GM10847 (cell line): ENCODE data around the gene ZNF638.

Experiments
- POLR2A ChIP-seq: IDR thresholded peaks from 2 replicates; pipeline ENCODE4 v1.6.1; 2011; ENCODE audit not compliant: insufficient read length; ENCODE audit errors: extremely low read depth

ZNF638 gene

DNA sequence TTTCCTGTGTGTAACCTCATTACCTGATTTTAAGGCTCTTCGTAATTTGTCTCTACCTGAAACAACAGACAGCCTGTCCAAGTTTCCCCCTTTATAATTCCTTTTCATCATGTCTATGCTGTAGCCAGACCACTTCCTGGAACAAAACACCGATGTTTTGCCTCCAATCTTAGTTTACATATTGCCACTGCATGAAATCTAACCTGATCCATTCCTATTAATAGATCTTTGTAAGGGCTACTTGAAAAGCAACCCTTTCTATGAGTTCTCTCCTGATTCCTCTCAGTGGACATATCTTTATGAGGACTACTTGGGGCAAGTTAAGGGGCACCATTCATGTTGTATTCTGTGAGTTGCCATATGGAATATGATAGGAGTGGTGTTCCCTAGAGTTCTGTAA is 30.9 kb downstream of the ZNF638 start:
- TF ChIP-seq POLR2A = no peak

DNA sequence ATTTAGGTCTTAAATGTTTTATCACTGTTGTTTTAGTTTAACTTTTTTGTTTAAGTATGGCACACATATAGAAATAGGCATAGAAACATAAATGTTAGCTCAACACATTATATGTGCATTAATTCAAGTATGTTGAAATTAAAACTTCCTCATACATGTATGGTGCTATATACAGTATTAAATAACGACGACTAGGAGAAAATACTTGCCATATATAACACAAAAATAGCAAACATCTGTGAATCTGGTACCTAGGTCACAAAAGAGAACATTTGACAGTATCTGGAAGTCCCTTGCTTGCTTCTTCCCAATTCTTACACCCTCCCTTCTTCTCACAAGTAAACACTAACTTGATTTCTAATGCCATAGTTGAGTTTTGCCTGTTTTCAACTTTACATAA is 38.4 kb downstream of the ZNF638 start:
- no peak for TF ChIP-seq POLR2A

DNA sequence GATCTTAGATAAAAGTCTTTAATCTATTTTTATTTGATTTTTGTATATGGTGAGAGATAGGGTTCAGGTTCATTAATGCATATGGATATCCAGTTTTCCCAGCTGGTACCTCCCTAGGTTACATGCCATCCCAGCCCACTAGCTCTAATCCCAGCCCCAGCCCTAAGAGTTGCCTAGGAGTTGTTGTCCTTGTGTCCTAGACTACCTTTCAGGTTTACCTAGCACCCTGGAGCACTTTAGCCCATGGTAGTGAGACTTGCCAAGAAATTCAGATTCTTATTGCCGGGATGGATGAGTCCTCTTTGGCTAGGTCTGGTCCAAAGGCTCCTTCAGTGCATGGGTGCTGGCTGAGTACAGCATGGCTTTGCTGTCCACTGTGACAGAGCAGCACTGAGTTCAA is 40.5 kb downstream of the ZNF638 start:
- no peak for TF ChIP-seq POLR2A

DNA sequence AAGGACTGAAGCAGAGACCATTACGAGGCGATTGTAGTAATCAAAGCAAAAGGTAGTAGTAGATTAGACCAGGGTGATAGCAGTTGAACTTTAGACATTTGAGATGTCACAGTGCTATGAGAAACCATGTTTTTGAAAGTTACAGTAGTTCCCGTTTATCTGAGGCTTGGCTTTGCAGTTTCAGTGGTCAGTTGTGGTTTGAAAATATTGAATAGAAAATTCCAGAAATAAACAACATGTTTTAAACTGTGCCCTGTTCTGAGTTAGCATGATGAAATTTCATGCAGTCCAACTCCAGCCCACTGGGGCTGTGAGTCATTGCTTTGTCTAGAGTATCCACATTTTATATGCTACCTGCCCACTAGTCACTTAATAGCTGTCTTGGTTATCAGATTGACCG is 47.5 kb downstream of the ZNF638 start:
- no peak for TF ChIP-seq POLR2A

DNA sequence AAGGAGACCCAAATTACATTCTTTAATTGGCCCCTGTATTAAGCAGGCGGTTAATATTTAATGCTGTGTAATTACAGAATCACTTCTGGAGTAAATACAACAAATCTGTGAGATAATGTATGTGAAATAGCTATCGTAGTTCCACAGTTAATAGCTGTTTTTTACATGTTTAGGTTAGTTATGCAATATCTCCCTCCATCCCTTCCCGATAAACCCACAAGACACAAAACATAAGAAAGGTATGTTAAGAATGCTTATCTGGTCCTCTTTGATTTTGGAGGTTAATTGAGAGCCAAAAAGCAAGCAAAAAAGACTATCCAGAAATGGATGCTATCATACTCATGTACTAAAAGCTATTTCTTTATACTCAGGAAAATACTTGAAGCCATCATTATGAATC is 49.1 kb downstream of the ZNF638 start:
- TF ChIP-seq POLR2A = no peak

DNA sequence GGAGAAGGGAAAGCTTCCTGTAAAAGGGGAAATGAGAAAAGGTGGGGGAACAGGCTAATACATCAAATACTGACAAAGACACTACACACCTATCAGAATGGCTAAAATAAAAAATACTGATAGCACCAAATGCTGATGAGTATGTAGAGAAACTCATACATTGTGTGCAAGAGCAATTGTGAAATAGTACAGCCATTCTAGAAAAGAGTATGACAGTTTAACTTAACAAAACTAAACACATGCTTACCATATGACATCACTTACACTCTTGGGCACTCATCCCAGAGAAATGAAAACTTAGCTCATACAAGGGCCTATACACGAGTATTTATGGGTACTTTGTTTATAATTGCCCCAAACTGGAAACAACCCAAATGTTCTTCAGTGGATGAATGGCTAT is 53.4 kb downstream of the ZNF638 start:
- no peak for TF ChIP-seq POLR2A

DNA sequence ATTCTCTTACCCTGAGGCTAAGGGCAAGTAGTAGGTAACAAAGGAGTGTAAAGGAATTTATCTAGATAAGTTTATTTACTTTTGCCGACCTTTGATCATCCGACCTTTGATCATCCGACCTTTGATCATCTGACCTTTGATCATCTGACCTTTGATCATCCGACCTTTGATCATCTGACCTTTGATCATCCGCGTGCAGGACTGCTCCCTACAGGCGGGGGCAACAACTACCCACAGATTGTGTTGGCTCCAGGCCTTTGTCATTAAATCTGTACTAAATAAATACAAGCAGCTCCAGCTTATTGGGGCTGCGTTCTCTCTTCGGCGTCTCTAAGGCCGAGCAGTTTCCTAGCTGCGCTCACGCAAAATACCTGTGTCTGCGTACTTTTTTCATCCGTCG is 56.6 kb downstream of the ZNF638 start:
- no peak for TF ChIP-seq POLR2A

DNA sequence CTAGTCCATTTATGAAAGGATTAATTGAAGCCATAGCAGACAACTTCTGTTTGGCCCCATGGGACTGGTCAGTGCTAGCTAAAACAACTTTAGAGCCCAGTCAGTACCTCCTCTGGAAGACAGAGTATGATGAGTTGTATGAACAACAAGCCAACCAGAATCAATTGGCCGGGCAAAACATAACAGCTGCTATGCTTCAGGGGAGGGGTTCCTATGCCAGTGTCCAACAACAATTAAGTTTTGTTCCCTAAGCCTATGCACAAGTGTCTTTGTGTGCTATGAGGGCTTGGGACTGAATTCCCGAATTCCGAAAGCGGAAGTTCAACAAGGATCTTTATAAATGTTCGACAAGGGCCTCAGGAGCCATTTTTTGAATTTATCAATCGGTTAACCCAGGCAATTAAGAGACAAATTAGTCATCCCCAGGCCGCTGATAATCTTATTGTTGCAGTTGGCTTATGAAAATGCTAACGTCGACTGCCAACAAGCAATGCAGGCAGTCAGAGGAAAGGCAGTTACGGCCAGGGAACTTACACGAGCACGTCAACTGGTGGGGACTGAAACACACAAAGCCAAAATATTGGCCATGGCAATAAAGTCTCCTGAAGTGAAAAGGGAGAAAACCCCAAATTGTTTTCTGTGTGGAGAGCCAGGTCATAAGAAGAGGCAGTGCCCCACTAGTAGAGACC is 57.9 kb downstream of the ZNF638 start:
- no peak for TF ChIP-seq POLR2A

DNA sequence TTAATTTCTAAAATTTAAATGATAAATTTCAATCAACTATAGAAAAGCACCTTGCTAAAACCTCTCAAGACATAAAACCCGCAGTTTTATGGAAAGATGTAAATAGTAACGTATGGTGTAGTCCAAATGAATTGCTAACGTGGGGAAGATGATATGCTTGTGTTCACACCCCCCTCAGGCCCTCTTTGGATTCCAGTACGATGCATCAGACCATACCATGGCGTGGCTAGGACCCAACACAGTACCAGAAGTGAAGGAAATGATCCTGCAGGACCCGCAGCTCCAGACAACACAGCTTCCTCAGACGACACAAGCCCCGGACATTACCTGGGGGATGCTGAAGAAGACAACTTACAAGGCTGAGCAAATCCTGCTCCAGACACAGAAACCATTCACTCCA is 61.6 kb downstream of the ZNF638 start:
- TF ChIP-seq POLR2A = no peak

DNA sequence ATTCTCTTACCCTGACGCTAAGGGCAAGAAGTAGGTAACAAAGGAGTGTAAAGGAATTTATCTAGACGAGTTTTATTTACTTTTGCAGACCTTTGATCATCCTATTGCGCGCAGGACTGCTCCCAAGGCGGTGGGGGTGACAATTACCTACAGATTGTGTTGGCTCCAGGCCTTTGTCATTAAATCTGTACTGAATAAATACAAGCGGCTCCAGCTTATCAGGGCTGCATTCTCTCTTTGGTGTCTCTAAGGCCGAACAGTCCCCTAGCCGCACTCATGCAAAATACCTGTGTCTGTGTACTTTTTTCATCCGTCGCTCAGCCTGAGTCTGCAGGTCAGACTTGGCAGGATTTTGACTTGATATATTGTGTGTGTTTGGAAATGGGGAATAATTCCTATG is 63.9 kb downstream of the ZNF638 start:
- TF ChIP-seq POLR2A = no peak

DNA sequence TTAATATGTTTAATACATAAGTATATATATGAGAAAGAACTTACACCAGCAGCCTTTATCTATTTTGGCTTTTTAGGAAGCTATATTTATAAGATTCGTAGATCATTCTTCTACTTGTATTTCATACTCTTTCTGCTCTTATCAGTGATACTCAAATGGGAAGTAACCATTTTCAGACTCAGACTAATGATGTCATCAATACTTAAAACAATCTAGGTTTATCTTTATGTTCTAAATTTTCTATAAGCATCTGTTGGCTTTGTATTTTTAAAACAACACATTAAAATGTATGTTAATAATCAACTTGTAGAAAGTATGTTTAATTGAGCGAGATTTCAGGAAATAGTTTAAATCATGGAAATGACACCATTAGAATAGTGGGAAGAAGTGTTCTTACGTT is 70.8 kb downstream of the ZNF638 start:
- no peak for TF ChIP-seq POLR2A

DNA sequence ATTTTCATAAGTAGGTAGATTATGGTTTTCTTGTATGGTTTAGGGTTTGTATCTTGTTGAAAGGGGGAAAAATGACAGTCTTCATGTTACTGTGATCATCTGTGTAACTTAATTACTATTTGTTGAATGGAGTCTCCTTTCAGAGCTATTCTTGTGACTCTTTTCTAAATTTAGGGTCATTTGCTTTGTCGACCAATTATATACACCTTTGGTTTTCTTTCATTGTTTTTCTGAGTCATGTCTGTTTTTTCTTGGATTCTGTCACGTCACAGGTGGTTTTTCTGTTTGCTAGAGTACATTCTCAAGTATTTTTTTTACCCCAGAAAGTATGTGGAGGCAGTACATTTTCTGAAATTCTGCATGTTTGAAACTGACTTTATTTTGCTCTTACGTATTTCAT is 78.0 kb downstream of the ZNF638 start:
- TF ChIP-seq POLR2A = no peak

DNA sequence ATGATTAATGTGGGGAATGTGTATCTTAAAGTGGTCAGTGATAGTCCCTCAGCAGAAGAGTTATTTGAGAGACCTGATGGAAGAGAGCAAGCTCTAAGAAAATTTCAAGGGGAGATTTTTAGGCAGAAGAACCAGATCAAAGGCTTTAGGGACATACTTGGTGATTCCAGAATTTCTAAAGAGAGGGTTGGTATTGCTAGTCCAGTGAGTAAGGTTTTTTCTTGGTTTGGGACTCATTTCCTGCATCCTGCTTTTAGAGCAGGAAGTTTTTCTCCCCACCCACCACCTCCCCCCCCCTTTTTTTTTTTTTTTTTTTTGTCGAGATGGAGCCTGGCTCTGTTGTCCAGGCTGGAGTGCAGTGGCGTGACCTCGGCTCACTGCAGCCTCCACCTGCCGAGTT is 79.1 kb downstream of the ZNF638 start:
- TF ChIP-seq POLR2A = no peak

DNA sequence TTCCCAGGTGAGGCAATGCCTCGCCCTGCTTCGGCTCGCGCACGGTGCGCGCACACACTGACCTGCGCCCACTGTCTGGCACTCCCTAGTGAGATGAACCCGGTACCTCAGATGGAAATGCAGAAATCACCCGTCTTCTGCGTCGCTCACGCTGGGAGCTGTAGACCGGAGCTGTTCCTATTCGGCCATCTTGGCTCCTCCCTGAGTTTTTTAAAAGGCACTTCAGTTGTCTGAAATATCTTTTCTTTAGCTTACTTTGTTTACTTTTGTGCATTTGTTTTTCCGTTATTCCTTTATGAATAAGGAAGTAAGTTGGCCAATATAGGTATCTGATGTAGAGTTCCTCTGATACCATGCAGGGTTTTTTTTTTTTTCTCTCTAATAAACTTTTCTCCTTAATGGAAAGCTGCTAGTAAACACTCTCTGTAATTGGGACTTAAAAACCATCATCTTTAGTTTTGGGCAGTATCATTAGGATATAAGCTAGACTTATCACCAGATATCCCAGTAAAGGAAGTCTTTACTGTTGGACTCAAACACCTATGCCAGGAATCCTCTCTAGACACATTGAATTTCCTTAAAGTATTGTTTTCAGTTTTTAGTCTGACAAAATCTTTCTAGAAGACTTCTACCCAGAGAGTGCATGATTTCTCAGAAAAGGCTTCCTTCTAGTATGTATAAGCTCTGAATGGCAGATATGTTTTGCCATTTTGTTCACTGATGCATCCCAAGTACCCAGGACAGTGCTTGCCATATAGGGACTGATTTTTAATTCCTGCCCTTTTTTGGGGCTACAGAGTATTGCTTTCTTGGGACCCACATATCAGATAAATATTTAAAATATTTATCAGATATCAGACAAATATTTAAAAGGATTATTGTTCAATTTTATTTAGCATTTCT is 86.0 kb downstream of the ZNF638 start:
- no peak for TF ChIP-seq POLR2A

DNA sequence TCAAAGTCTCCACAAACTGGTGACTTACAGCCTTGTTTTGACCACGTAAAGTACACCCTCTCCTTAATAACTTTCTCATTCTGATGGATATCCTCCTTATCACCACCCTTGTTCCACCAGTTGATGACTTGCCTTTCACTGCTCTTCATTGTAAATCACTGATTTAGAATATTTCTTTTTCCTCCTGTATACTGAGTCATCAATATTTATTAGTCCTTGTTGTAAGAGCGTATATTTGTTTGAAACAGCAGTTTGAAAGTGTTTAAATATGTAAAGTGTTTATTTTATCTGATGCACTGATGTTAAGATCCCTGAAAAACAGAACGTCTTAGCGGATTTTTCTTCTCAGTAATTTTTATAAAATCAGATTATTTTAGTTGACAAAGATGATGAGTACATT is 87.6 kb downstream of the ZNF638 start:
- TF ChIP-seq POLR2A = no peak

DNA sequence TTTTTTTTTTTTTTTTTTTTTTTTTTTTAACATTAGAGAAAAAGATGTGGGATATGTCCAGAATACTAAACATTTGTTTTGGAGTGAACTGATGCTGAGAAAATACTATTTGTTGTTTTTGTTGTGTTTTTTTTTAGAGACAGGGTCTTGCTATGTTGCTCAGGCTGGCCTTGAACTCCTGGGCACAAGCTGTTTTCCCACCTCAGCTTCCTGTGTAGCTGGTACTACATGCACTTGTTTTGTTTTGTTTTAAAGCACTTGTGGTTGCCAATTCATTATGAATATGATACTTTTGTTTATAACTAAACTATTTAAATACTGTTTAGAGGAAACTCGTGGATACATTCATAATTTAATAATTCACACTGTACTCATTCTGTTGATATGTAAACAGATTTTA is 88.4 kb downstream of the ZNF638 start:
- TF ChIP-seq POLR2A = no peak

DNA sequence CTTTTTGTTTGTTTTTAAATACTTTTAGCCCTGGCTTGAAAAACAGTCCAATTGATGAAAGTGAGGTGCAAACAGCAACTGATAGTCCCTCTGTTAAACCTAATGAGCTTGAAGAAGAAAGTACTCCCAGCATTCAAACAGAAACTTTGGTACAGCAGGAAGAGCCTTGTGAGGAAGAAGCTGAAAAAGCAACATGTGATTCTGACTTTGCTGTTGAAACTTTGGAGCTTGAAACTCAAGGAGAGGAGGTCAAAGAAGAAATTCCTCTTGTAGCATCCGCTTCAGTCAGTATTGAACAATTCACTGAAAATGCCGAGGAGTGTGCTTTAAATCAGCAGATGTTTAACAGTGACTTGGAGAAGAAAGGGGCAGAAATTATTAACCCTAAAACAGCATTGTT is 91.2 kb downstream of the ZNF638 start:
- TF ChIP-seq POLR2A = no peak
